Hematopoietic multipotent progenitor cell treated with erythropoietin and hydrocortisone succinate and interleukin-3 and kit ligand, for 15 days (in vitro differentiated cells): ENCODE measurements around the gene GPRC5D.

ENCODE experiments used
- DNase-seq: peaks from one replicate; pipeline ENCODE4 v3.0.0-alpha.2; 2015; ENCODE audit warnings: low spot score

GPRC5D gene

DNA sequence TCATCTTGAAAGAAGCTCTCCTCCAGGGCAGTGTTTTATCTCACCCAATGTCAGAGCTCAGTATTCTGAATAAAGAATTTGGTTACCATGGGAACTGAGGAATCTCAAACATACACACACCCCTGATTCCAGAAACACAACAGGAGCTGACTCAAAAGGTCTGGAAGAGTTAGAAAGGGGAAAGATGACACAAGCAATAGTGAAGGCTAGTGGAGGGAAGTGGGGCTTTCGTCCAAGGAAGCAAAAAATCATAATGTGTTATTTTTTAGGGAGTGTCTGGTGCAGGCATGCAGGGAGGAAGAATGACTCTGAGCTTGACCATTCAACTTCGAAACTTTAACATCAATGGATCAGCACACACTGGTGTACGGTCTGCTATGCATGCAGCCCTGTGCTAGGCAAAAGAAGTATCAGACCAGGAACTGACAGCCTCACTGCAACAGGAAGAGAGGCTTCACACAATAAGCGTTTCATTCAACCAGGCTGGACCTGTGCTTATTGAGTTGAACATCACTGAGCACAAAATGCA, 27.8 kb upstream of the GPRC5D start:
- no peak for DNase-seq

DNA sequence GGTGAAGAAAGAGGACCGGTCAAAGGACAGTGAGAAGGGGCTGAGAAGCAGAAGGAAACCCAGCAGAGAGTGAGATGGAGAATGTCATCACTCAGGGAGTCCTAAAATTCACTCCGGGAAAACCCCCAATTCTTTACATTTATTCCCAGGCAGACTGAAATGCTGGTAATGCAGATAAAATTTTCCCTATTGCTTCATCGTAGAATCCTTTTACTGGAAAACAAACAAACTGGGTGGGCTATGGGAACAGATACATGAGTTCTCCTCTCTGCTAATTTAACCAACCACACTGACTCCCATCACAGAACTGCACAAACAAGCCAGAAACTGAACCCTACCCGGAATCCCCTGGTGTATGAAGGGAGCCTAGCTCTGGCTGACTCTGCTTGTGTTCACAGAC, 27.2 kb upstream of the GPRC5D start:
- DNase-seq: no peak

- no peak for DNase-seq
Observed at GRCh38 chr12:12977231-12977630, 25.3 kb upstream of the GPRC5D start.

- DNase-seq: no peak
Observed at GRCh38 chr12:12976366-12976765, 24.4 kb upstream of the GPRC5D start.

- DNase-seq: no peak
Observed at GRCh38 chr12:12975322-12976077, 23.5 kb upstream of the GPRC5D start.

GRCh38 chr12:12974211-12974610, 22.2 kb upstream of the GPRC5D start:
- DNase-seq: no peak

DNA sequence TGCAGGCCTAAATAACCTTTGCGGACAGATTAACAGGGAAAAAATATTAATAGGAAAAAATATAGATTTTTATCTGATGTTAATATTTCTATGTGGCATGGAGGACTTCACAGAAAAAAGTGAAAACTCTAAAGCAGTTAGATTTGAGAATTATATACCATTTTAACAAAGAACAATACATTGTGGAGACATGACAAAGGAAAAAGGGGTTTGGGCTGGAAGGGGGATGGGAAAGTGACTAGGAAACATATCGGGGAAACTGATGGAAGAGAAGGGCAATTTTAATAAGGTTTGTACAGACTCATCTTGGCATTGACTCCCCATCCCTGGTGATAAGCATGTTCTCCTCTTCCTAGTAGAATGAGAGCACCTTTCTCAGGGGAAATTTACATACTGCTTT, 21.0 kb upstream of the GPRC5D start:
- no peak for DNase-seq

DNA sequence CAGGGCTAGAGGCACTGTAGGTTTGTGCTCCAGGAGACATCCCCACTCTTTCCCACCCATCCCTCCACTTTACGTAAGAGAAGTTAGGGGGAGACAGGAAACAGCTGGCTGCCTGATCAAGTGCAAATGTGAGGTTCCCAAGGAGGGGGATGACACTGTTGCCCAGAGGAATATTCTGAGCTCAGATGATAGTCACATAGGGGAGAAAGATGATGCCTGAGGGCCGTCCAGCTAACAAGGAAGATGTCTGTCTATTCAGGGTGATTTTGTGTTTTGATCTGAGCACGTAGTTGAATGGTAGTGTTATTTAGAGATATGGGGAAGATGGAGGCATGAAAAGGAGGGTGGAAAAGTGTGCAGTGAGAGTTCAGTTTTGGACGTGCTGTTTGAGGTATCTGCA, 13.9 kb upstream of the GPRC5D start:
- no peak for DNase-seq

- no peak for DNase-seq
Observed at GRCh38 chr12:12964255-12964654, 12.3 kb upstream of the GPRC5D start.

DNA sequence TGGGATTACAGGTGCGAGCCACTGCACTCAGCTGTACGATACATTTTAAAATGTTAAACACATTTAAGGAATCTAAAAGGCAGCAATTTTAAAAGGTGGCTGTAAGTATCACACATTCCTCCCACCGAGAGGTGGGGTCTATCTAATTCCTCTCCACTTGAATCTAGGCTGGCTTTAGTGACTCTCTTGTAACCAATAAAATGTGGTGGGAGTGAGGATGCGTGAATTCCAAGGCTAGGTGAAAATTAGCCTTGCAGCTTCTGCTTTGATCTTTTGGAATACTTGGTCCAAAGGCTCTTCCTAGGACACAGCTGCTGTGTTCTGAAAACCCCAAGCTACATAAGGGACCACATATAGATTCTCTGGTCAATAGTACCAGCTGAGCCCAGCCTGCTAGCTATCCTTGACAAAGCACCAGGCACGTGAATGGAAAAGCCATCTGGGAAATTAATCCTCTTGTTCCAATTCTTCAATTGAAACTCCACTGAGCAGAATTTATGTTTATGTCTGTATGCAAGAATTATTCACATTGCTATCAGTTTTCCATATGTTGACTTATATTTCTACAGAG, 8.8 kb upstream of the GPRC5D start:
- DNase-seq: no peak

DNA sequence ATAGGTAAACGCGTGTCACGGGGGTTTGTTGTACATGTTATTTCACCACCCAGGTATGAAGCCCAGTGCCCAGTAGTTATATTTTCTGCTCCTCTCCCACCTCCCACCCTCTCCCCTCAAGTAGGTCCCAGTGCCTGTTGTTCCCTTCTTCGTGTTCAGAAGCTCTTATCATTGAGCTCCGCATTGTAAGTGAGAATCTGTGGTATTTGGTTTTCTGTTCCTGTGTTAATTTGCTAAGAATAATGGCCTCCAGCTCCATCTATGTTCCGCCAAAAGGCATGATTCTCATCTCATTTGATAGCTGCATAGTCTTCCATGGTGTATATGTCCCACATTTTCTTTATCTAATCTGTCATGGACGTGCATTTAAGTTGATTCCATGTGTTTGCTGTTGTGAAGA, 6.9 kb upstream of the GPRC5D start:
- no peak for DNase-seq

DNA sequence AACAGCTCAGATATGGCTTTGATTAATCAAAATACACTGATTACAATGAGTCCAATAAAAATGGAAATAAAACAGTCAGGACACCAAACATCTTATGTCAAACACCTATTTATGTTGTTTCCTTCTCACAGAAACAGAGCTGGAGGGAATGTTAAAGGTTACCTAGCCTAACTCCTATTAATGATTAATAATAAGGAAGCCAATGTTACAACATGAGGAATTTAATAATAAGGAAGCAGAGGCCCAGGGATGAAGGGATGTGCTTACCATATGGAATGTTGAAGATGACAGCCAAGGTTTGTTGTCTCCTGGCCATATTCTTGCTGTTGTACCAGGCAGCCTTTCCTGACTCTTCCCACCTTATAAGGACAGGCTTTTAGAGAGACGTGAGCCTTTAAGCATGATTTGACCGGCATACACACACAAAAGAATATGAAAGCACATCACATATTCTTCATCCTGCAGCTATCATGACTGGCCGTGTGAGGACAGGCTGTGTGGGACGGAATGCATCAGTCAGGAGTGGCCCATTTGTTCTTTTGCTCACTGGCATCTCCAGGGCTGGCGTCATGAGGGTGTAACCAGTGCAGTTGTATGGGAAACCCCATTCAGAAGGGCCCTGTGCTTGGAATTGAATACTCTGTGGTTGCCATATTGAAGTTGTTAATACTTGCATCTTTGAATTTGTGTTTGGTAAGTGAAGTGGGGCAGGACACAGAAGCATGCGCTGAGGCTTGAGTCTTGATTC, 3.1 kb upstream of the GPRC5D start:
- DNase-seq: no peak

GRCh38 chr12:12954356-12954755, 2.4 kb upstream of the GPRC5D start:
- DNase-seq: no peak

DNA sequence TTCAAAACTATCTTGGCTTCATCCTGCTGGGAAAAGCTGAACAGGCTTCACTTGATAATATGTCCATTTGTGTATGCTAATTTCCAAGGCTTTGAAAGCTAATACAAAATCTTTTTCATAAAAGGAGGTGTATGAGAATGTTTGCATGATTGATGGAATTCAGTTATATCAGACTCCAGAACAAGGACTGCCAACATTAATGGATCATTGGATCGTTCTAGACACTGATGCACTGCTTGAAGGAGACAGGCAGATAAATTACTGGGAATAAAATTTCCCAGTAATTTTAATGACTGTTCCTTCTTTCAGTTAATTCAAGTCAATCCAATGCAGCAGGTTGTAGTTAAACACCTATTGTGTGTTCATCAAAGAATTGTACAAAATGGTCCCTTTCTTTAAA, 466 bp downstream of the GPRC5D start:
- no peak for DNase-seq

GRCh38 chr12:12947902-12948301, 4.1 kb downstream of the GPRC5D start:
- no peak for DNase-seq

GRCh38 chr12:12946686-12947355, 5.1 kb downstream of the GPRC5D start:
- DNase-seq: no peak

- no peak for DNase-seq
Observed at GRCh38 chr12:12945591-12945990, 6.4 kb downstream of the GPRC5D start.

- DNase-seq: no peak
Observed at GRCh38 chr12:12943586-12944260, 8.2 kb downstream of the GPRC5D start.

DNA sequence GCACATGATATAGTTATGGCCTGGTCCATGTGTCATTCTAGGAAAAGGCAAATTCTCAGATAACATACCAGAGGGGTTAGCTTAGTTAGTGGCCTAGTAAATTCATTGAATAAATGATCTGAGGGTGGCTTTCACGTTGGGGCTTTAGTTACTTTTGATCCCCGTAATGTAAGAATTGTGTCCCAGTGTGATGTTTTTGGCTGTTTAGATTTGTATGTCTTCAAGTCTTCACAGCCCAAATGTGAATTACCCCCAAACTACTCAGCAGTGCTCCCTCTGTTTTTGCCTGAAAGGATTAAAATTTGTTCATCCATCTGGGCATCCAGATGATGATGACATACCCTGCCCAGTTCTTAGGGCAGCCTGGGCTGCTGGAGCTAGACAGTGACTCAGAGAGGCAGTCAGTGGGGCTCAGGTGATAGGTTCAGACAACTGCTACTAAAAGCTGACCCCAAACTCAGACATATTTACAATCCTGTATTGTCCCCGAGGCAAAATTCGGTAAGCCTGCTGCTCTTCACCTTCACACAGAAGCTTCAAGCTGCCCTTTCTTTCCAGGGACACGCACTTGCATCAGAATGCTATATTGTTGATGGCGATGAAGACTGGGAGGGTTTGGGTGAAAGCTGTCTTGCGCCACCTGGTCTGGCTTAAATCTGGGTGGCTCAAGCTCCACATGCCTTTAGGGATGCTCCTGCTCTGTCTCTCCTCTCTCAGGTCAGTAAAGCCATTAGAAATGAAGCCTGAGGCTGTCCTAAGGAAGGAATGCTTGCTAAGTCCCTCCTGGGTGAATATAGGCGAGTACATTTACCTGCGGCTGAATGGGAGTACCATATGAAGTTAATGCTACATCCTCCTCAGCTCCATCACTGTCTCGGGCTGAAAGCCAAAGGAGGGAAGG, 10.3 kb downstream of the GPRC5D start:
- DNase-seq: no peak

- no peak for DNase-seq
Observed at GRCh38 chr12:12939888-12940287, 12.1 kb downstream of the GPRC5D start.

GRCh38 chr12:12938541-12938940, 13.4 kb downstream of the GPRC5D start:
- DNase-seq: no peak
